Lung (tissue), 16 donors: Measurements from ENCODE around the gene ATG10. TPM values are rescaled to one million over a fixed set of nuclear protein-coding genes. Genes with fewer than 3 reads are reported as not detected.

ENCODE experiments used
- ATAC-seq: fragments of 200-7000 bp; cut with Tn5 transposase; one replicate; pipeline ENCODE4 v1.9.1; 2020; ENCODE audit warnings: moderate number of reproducible peaks; ENCODE audit not compliant: insufficient read depth, low FRiP score
- DNase-seq, 3 donors: peaks; one replicate each; pipeline ENCODE4 v3.0.0-alpha.2; 2013 to 2017
- H3K27ac ChIP-seq, 2 donors: one replicate each; pipeline ENCODE4 v1.5.1; 2013; ENCODE audit warnings: mild to moderate bottlenecking in 2 of 2, moderate library complexity in 2 of 2, control low read depth in 1 of 2, inconsistent platforms in 1 of 2, low read depth in 1 of 2, low read length in 1 of 2
- H3K27me3 ChIP-seq, 3 donors: one replicate each; pipeline ENCODE4 v1.5.1; 2013; ENCODE audit warnings: low read length in 2 of 3; ENCODE audit not compliant: control insufficient read depth in 3 of 3, insufficient read depth in 3 of 3
- H3K36me3 ChIP-seq, 4 donors: one replicate each; pipeline ENCODE4 v1.5.1; 2013; ENCODE audit warnings: low read length in 4 of 4, mild to moderate bottlenecking in 1 of 4, moderate library complexity in 1 of 4; ENCODE audit not compliant: control insufficient read depth in 4 of 4, insufficient read depth in 4 of 4
- H3K4me1 ChIP-seq, 5 donors: one replicate each; pipeline ENCODE4 v1.5.1; 2013; ENCODE audit warnings: low read length in 5 of 5, mild to moderate bottlenecking in 2 of 5, moderate library complexity in 1 of 5; ENCODE audit not compliant: control insufficient read depth in 5 of 5, insufficient read depth in 5 of 5
- H3K4me3 ChIP-seq: one replicate; pipeline ENCODE4 v1.5.1; 2013; ENCODE audit warnings: mild to moderate bottlenecking, control low read depth, moderate library complexity
- H3K9ac ChIP-seq, 2 donors: one replicate each; pipeline ENCODE4 v1.5.1; 2013; ENCODE audit warnings: low read length in 2 of 2, control low read depth in 1 of 2; ENCODE audit not compliant: insufficient read depth in 1 of 2
- H3K9me3 ChIP-seq, 4 donors: one replicate each; pipeline ENCODE4 v1.5.1; 2013; ENCODE audit warnings: low read length in 3 of 4, mild to moderate bottlenecking in 1 of 4, moderate library complexity in 1 of 4; ENCODE audit not compliant: control insufficient read depth in 4 of 4, insufficient read depth in 3 of 4
- WGBS, 2 donors: extraction: QIAGEN DNeasy Blood & Tissue Kit; methylation state at CpG; one replicate each; pipeline ENCODE4 v1.1.7; 2013; 5-methylcytosine and 5-hydroxymethylcytosine counted together
- long read RNA-seq, 5 donors: transcript quantifications; one replicate each; lab custom pipeline, GENCODE V29; 2026
- polyA plus RNA-seq, 2 donors: library from polyadenylated mRNA; stranded (reverse); fragments of 200-250 nt; gene quantifications; one replicate each; pipeline ENCODE4 v1.2.1, GENCODE V29; 2013
- total RNA-seq, 2 donors: library from RNA; depleted of rRNA in 1 of 2; stranded (reverse); fragments of >200 nt in 1 of 2; gene quantifications; one replicate each; pipeline ENCODE4 v1.2.1, GENCODE V29; 2014 to 2021
- TF ChIP-seq, protein P1 (sequence below): IDR thresholded peaks from 2 replicates; pipeline ENCODE4 v1.5.1; 2012; ENCODE audit warnings: mild to moderate bottlenecking; ENCODE audit errors: control extremely low read depth, extremely low read depth
- donor health status: control.
- donor health status: control.
- donor health status: Bipolar disorder and iron deficiency.
- donor health status: healthy.
- donor health status: DM: yes; HTN: yes; CAD: no.

ATG10 gene
- total RNA-seq: 10 to 100 TPM in 1 of 2 donors, 1 to 10 TPM in 1; 6.8 to 10.2 TPM
- polyA plus RNA-seq: 1 to 10 TPM; 4.6 to 4.8 TPM
- long read RNA-seq, donor 1, partial matches to known transcripts: 5,863 of 9,017 reads
- long read RNA-seq, donor 1, other reads (novel, unspliced or antisense): 3,150 of 9,017 reads
- long read RNA-seq, donor 2, partial matches to known transcripts: 3,203 of 5,446 reads
- long read RNA-seq, donor 2, other reads (novel, unspliced or antisense): 2,243 of 5,446 reads
- long read RNA-seq, donor 3, partial matches to known transcripts: 5,716 of 5,946 reads
- long read RNA-seq, donor 3, other reads (novel, unspliced or antisense): 230 of 5,946 reads
- long read RNA-seq, donor 4, partial matches to known transcripts: 5,086 of 5,240 reads
- long read RNA-seq, donor 4, other reads (novel, unspliced or antisense): 154 of 5,240 reads
- long read RNA-seq, donor 5, partial matches to known transcripts: 6,924 of 10,509 reads
- long read RNA-seq, donor 5, other reads (novel, unspliced or antisense): 3,579 of 10,509 reads

DNA sequence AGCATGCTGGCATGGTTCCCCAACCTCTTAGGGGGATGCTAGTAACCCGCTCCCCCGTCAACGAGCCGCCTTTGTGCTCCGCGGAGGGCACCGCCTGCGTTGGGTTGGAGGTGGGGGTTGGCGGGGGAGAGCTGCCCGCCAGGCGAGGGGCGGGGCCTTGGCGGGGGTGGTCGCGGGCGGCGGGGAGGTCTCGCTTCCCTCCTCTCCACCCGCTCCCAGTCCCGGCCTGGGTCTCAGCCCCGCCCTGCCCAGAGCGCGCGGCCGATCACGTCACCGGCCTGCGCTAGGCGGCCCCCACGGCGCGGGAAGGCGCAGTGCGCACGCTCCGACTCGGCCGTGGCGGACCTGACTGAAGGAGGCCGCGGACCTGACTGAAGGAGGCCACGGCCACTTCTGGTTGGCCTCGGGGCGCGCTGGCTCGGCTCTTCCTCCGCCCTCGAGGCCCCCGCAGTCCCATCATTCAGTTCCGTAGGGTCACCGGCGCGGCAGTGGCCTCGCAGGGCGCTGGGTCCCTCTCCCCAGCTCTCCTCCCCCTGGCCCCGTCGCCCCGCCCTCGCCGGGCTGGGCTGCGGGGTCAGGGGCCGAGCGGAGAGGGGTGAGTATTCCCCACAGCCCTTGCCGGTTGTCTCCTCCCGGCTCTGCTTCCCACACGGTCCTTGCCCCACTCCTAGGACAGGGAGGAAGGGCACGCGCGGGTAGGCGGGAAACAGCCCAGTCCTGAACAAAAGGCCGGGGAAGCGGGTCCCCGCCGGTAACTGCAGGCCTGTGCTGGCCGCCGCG lies at the start of gene ATG10:
ATG10 (plus strand) TSS at position 312 of the 780 bp plus-strand sequence. CDS start 15,548 bp downstream, outside the sequence.
- H3K27me3 ChIP-seq: no peaks in the 10 kb centered on the region
- H3K9ac ChIP-seq: peak within 1 kb of the TSS; percentile 99
- peak within 1 kb of the TSS; percentile 96 to 100 for H3K27ac ChIP-seq
- TF ChIP-seq, protein P1, sequence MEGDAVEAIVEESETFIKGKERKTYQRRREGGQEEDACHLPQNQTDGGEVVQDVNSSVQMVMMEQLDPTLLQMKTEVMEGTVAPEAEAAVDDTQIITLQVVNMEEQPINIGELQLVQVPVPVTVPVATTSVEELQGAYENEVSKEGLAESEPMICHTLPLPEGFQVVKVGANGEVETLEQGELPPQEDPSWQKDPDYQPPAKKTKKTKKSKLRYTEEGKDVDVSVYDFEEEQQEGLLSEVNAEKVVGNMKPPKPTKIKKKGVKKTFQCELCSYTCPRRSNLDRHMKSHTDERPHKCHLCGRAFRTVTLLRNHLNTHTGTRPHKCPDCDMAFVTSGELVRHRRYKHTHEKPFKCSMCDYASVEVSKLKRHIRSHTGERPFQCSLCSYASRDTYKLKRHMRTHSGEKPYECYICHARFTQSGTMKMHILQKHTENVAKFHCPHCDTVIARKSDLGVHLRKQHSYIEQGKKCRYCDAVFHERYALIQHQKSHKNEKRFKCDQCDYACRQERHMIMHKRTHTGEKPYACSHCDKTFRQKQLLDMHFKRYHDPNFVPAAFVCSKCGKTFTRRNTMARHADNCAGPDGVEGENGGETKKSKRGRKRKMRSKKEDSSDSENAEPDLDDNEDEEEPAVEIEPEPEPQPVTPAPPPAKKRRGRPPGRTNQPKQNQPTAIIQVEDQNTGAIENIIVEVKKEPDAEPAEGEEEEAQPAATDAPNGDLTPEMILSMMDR: no peak
- DNase-seq: peak; percentile 97 to 99 (median 98)
- peak within 1 kb of the TSS; percentile 74 for H3K4me3 ChIP-seq
- WGBS, 2 donors: 0 to 1% methylated on average over 56 to 77 of the region's 77 CpGs
- ATAC-seq: peak; percentile 98
- no peaks in the 10 kb centered on the region for H3K9me3 ChIP-seq
- peaks cover 0 to 11% (median 3%) of the 10 kb centered on the region in 5 donors for H3K4me1 ChIP-seq
- H3K36me3 ChIP-seq: peaks cover 0 to 5% (median 2%) of the 10 kb centered on the region in 4 donors

DNA sequence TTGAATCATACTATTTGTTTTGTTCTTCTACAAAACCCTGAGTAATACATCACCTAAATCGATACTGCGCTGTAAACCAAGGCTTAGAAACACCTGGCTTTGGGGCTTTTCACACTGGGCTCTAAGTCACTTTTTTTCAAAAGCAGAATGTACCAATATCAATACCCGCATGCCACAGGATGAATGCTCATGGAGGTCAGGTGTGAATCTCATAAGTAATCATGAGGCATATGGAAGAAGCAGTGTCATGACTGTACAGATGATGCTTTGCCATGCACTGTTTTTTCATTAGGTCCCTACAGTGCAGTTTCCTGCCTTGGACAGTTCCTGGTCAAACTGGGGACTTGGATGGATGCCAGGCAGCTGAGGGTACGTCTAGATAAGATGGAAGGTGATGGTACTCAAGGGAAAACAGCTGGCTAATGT lies 49.0 kb upstream of the ATG10 start:
- peak in 1 of 3 donors; percentile 15 for DNase-seq

DNA sequence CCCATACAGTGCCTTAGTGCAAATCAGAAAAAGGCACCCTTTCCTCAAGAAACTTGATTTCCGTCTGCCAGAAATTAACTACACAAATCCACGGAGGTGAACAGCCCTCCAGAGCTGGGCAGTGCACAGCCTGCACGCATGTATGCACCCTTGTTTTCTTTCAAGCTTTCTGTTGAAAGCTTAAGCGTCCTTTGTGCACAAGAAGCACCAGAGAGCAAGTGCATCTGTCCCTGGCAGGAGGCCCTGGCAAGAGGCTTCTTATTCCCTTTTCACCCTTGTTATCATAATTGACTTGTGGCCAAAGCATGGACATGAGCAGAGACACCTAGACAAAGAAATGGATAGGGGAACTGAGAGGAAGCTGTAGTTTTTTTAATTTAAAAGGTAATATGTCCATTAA lies 47.4 kb upstream of the ATG10 start:
- Histone ChIP-seq H3K27me3 (no peaks in the 10 kb centered on the region), H3K36me3 (no peaks in the 10 kb centered on the region), H3K4me1 (peaks cover 0 to 3% (median 0%) of the 10 kb centered on the region in 5 donors), H3K27ac (no peak overlapping the region), H3K9me3 (peaks cover 0 to 2% (median 0%) of the 10 kb centered on the region in 4 donors), H3K9ac (no peak overlapping the region), H3K4me3 (no peak overlapping the region)
- TF ChIP-seq, protein P1: no peak
- DNase-seq (no peak), ATAC-seq (no peak)
- WGBS, 2 donors: 72 to 83% methylated on average over 4 of the region's 4 CpGs

More for the DNA sequence above, 49.0 kb upstream of the ATG10 start:
- TF ChIP-seq, protein P1: no peak
- no peak overlapping the region for H3K4me3 ChIP-seq
- H3K27ac ChIP-seq: no peak overlapping the region
- no peaks in the 10 kb centered on the region for H3K36me3 ChIP-seq
- ATAC-seq: no peak
- 73 to 79% methylated on average over 4 of the region's 4 CpGs for WGBS, 2 donors
- peaks cover 0 to 3% (median 0%) of the 10 kb centered on the region in 5 donors for H3K4me1 ChIP-seq
- no peaks in the 10 kb centered on the region for H3K27me3 ChIP-seq
- H3K9me3 ChIP-seq: peaks cover 0 to 2% (median 0%) of the 10 kb centered on the region in 4 donors
- no peak overlapping the region for H3K9ac ChIP-seq
